HepG2 (cell line): ENCODE results near the gene MCOLN3. TPM values are rescaled to one million over a fixed set of nuclear protein-coding genes. Genes with fewer than 3 reads are reported as not detected.

ENCODE experiments used
- ATAC-seq: fragments of 200-7000 bp; cut with Tn5 transposase; 3 replicates; pipeline ENCODE4 v1.9.1; 2020; ENCODE audit warnings: mild to moderate bottlenecking, moderate library complexity
- BruUV-seq: library from RNA; stranded (reverse); fragments of 400-500 nt; replicated peaks from 2 replicates; lab custom pipeline; 2021; lab: Mats Ljungman, UMichigan
- CTCF ChIA-PET: fragments of 300-600 bp; formaldehyde crosslinking; extraction: SDS; loops from one replicate; lab custom pipeline; 2021; ENCODE audit warnings: low total read pairs, inconsistent platforms, low intra/inter-chr PET ratio; lab: Yijun Ruan, JAX
- POLR2A ChIA-PET: fragments of 350-600 bp; sonication (Branson Sonifier 250); formaldehyde crosslinking; loops from one replicate; lab custom pipeline; 2020; ENCODE audit warnings: antibody characterized with exemption, inconsistent platforms; lab: Yijun Ruan, JAX
- DNase-seq: peaks from one replicate; pipeline ENCODE4 v3.0.0-alpha.2; 2015; ENCODE audit warnings: low spot score
- FAIRE-seq: peaks from 3 replicates; lab custom pipeline; 2011; peaks lifted over from hg19 to GRCh38; lab: Jason Lieb, UNC
- H2AFZ ChIP-seq: one replicate; pipeline ENCODE4 v1.6.1; 2011; ENCODE audit warnings: low read length, inconsistent platforms
- H3K27ac ChIP-seq: fragments of 300-600 bp; 3 replicates; pipeline ENCODE4 v1.8.0; 2011; ENCODE audit warnings: mixed run types, mild to moderate bottlenecking, mixed read lengths, low read length, inconsistent platforms; ENCODE audit not compliant: insufficient read depth; ENCODE audit errors: extremely low read length
- H3K27me3 ChIP-seq, 2 experiments: fragments of 200-600 bp in 1 of 2; 2 replicates in 1 of 2; 3 replicates in 1 of 2; pipeline versions ENCODE4 v1.6.0 to v1.8.0; 2011; ENCODE audit warnings: low read length in 2 of 2, mild to moderate bottlenecking in 2 of 2, moderate library complexity in 2 of 2, inconsistent platforms in 1 of 2; ENCODE audit not compliant: insufficient read depth in 2 of 2, control insufficient read depth in 1 of 2
- H3K36me3 ChIP-seq, 2 experiments: fragments of 200-600 bp in 1 of 2; replicated peaks in 1 of 2; 2 replicates in 1 of 2; 3 replicates in 1 of 2; pipeline versions ENCODE4 v1.5.1 to v1.8.0; 2011; ENCODE audit warnings: low read length in 2 of 2, inconsistent platforms in 1 of 2; ENCODE audit not compliant: insufficient read depth in 2 of 2, control insufficient read depth in 1 of 2
- H3K4me1 ChIP-seq: 2 replicates; pipeline ENCODE4 v1.5.1; 2012; ENCODE audit warnings: low read length, inconsistent platforms; ENCODE audit not compliant: insufficient read depth
- H3K4me2 ChIP-seq: 2 replicates; pipeline ENCODE4 v1.6.0; 2011; ENCODE audit warnings: low read depth, low read length, inconsistent platforms
- H3K4me3 ChIP-seq, 3 experiments: fragments of 200-600 bp in 1 of 3; sonication (generic), shearing (Covaris generic) in 1 of 3; replicated peaks in 1 of 3; 2 replicates each; pipeline ENCODE4 v1.5.1; 2011 to 2016; ENCODE audit warnings: low read length in 3 of 3, inconsistent platforms in 2 of 3, low read depth in 2 of 3, mild to moderate bottlenecking in 2 of 3, control low read depth in 1 of 3, mixed read lengths in 1 of 3; ENCODE audit not compliant: insufficient read depth in 1 of 3
- H3K79me2 ChIP-seq: one replicate; pipeline ENCODE4 v1.6.1; 2011; ENCODE audit warnings: low read length, inconsistent platforms; ENCODE audit not compliant: insufficient read depth
- H3K9ac ChIP-seq: 2 replicates; pipeline ENCODE4 v1.6.0; 2011; ENCODE audit warnings: mild to moderate bottlenecking, low read depth, low read length, inconsistent platforms; ENCODE audit not compliant: insufficient read depth
- H3K9me3 ChIP-seq: 2 replicates; pipeline ENCODE4 v1.5.1; 2012; ENCODE audit warnings: mild to moderate bottlenecking, low read length
- H4K20me1 ChIP-seq: 2 replicates; pipeline ENCODE4 v1.6.0; 2011; ENCODE audit warnings: inconsistent platforms, mild to moderate bottlenecking, low read length, moderate library complexity; ENCODE audit not compliant: insufficient read depth
- BORCS8-MEF2B ChIP-seq: sonication (generic); formaldehyde crosslinking; IDR thresholded peaks from 2 replicates; pipeline ENCODE4 v1.8.0; 2022; ENCODE audit warnings: mild to moderate bottlenecking, missing genetic modification reagents
- KDM5B ChIP-seq: sonication (generic); formaldehyde crosslinking; IDR thresholded peaks from 2 replicates; pipeline ENCODE4 v1.4.0; 2020; ENCODE audit warnings: missing genetic modification reagents, mild to moderate bottlenecking, borderline replicate concordance
- MTF2 ChIP-seq: sonication (generic); formaldehyde crosslinking; IDR thresholded peaks from 2 replicates; pipeline ENCODE4 v1.5.0; 2020; ENCODE audit warnings: missing genetic modification reagents, borderline replicate concordance
- MYC ChIP-seq: sonication (generic); formaldehyde crosslinking; IDR thresholded peaks from 2 replicates; pipeline ENCODE4 v1.9.0; 2021; ENCODE audit warnings: missing genetic modification reagents, borderline replicate concordance
- POLR2A ChIP-seq, 2 experiments: IDR thresholded peaks; 2 replicates each; pipeline ENCODE4 v1.6.1; 2011; ENCODE audit warnings: low read depth in 2 of 2, low read length in 2 of 2, mild to moderate bottlenecking in 1 of 2, moderate library complexity in 1 of 2; ENCODE audit not compliant: insufficient read depth in 1 of 2
- REL ChIP-seq: sonication (generic); formaldehyde crosslinking; conservative IDR thresholded peaks from 2 replicates; pipeline ENCODE4 v1.8.0; 2022; ENCODE audit warnings: mild to moderate bottlenecking, missing genetic modification reagents, moderate library complexity
- SNAI1 ChIP-seq: sonication (generic); formaldehyde crosslinking; IDR thresholded peaks from 2 replicates; pipeline ENCODE4 v1.5.0; 2020; ENCODE audit warnings: mild to moderate bottlenecking, missing genetic modification reagents, borderline replicate concordance
- TGIF2 ChIP-seq: IDR thresholded peaks from 2 replicates; pipeline ENCODE4 v1.6.1; 2016; ENCODE audit warnings: control low read depth, missing compliant biosample characterization
- TOE1 ChIP-seq: sonication (generic); formaldehyde crosslinking; IDR thresholded peaks from 2 replicates; pipeline ENCODE4 v1.4.0; 2020; ENCODE audit warnings: mild to moderate bottlenecking, missing genetic modification reagents
- ZNF33A ChIP-seq: sonication (generic); formaldehyde crosslinking; IDR thresholded peaks from 2 replicates; pipeline ENCODE4 v1.5.1; 2020; ENCODE audit warnings: missing genetic modification reagents, mild to moderate bottlenecking, moderate library complexity, borderline replicate concordance
- ZNF367 ChIP-seq: sonication (generic); formaldehyde crosslinking; IDR thresholded peaks from 2 replicates; pipeline ENCODE4 v1.4.0; 2020; ENCODE audit warnings: missing genetic modification reagents, borderline replicate concordance
- ZNF660 ChIP-seq: sonication (generic); formaldehyde crosslinking; IDR thresholded peaks from 2 replicates; pipeline ENCODE4 v1.5.1; 2020; ENCODE audit warnings: mild to moderate bottlenecking, low read depth, missing genetic modification reagents, borderline replicate concordance
- WGBS: methylation state at CpG from one replicate; pipeline ENCODE4 v1.1.6; 2017; ENCODE audit warnings: low lambda C conversion rate; 5-methylcytosine and 5-hydroxymethylcytosine counted together
- in situ Hi-C: cut with HindIII; loops from 2 replicates; pipeline ENCODE4 v1.10.0; 2017; ENCODE audit warnings: low pct_unique_long_range_greater_than_20kb; ENCODE audit not compliant: extremely low pct_ligation_motif_present
- intact Hi-C: fragments of 100-400 bp; cut with micrococcal nuclease; formaldehyde crosslinking; loops from one replicate; pipeline ENCODE4 v1.10.0; 2022; ENCODE audit not compliant: unreplicated experiment
- polyA plus RNA-seq, 8 experiments: library from polyadenylated mRNA; depleted of rRNA in 3 of 8; stranded (reverse) in 7 of 8; unstranded in 1 of 8; fragments of >200 nt; fragmentation: Illumina TruSeq in 4 of 8; extraction: Trizol in 4 of 8; gene quantifications; 2 replicates each; pipeline versions ENCODE4 v1.2.1 to v1.2.3, GENCODE V29; 2011 to 2016; ENCODE audit warnings: low read depth in 4 of 8, missing spikeins in 1 of 8, mixed read lengths in 1 of 8; ENCODE audit not compliant: insufficient read depth in 1 of 8
- total RNA-seq, 5 experiments: library from RNA; depleted of rRNA; stranded (reverse); fragments of >200 nt; fragmentation: Illumina TruSeq; extraction: Trizol; gene quantifications; 2 replicates each; pipeline ENCODE4 v1.2.3, GENCODE V29; 2016; ENCODE audit warnings: low read depth in 1 of 5

The MCOLN3 gene
- total and polyA plus RNA-seq, 2 of the 13 experiments (the other 11 are each of a cell fraction or from before 2014, with no cell fraction given), result 0.04 TPM

DNA sequence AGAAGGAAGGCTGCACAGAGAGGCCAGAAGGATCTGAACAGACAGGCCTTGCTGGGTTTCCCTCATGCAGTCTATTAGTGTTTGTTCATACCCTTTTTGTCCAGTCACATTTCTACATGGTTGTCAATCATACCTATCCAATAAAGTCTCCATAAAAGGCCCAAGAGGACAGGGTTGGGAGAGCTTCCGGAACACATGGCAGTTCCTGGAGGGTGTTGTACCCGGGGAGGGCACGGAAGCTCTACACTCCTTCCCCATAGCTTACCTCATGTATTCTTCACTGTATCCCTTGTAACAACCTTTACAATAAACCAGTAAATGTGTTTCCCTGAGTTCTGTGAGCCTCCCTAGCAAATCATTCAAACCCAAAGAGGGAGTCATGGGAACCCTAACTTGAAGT is 79.4 kb downstream of the MCOLN3 start:
- no peak overlapping the region for H3K27ac ChIP-seq
- H3K4me3 ChIP-seq, result no peak overlapping the region
- no TSS peak for BruUV-seq
- no peak overlapping the region for H2AFZ ChIP-seq
- H3K36me3 ChIP-seq, result no peaks in the 10 kb centered on the region
- DNase-seq (no peak), FAIRE-seq (no peak), ATAC-seq (no peak)
- WGBS, result 33% methylated on average over 3 of the region's 3 CpGs
- H3K4me2 ChIP-seq, result no peak overlapping the region
- in situ Hi-C loops (no loop called here), intact Hi-C loops (no loop called here)
- no peaks in the 10 kb centered on the region for H3K79me2 ChIP-seq
- H3K27me3 ChIP-seq, result no peaks in the 10 kb centered on the region
- no peaks in the 10 kb centered on the region for H3K9me3 ChIP-seq
- TF ChIP-seq POLR2A (IDR thresholded peaks at IDR 0.05; ENCODE audit: insufficient read depth in 1 of 2, low read depth in 2 of 2, low read length in 2 of 2), result no peak
- no peak for TF ChIP-seq MTF2 (CRISPR knock-in tag)
- TF ChIP-seq TOE1 (CRISPR knock-in tag), result no peak
- no peak for TF ChIP-seq REL (CRISPR knock-in tag)
- no peak for TF ChIP-seq TGIF2 (CRISPR knock-in tag)
- no peak for TF ChIP-seq ZNF660 (CRISPR knock-in tag)
- no peak for TF ChIP-seq SNAI1
- TF ChIP-seq KDM5B (CRISPR knock-in tag), result no peak
- TF ChIP-seq ZNF367 (CRISPR knock-in tag), result no peak
- no peak for TF ChIP-seq BORCS8-MEF2B (CRISPR knock-in tag)
- TF ChIP-seq MYC (CRISPR knock-in tag), result no peak
- TF ChIP-seq ZNF33A (CRISPR knock-in tag), result no peak
- ChIA-PET POLR2A (no interaction called here), CTCF (no interaction called here)
- no peak overlapping the region for H3K9ac ChIP-seq
- no peaks in the 10 kb centered on the region for H3K4me1 ChIP-seq
- H4K20me1 ChIP-seq, result no peaks in the 10 kb centered on the region
